Esophagus muscularis mucosa (tissue), 2 donors: ENCODE measurements around the gene GATA1.
A peak's percentile ranks its signal among the peaks of the same experiment; 100 is the strongest.

Experiments used
- POLR2A ChIP-seq: fragments of 450-650 bp; IDR thresholded peaks from one replicate; pipeline ENCODE4 v1.6.1; 2017; ENCODE audit warnings: antibody characterized with exemption, moderate library complexity, mild to moderate bottlenecking, low read depth
- POLR2AphosphoS5 ChIP-seq, 2 donors: sonication (generic); formaldehyde crosslinking; IDR thresholded peaks; one replicate each; pipeline ENCODE4 v1.6.1; 2017; ENCODE audit warnings: antibody characterized with exemption in 2 of 2

DNA sequence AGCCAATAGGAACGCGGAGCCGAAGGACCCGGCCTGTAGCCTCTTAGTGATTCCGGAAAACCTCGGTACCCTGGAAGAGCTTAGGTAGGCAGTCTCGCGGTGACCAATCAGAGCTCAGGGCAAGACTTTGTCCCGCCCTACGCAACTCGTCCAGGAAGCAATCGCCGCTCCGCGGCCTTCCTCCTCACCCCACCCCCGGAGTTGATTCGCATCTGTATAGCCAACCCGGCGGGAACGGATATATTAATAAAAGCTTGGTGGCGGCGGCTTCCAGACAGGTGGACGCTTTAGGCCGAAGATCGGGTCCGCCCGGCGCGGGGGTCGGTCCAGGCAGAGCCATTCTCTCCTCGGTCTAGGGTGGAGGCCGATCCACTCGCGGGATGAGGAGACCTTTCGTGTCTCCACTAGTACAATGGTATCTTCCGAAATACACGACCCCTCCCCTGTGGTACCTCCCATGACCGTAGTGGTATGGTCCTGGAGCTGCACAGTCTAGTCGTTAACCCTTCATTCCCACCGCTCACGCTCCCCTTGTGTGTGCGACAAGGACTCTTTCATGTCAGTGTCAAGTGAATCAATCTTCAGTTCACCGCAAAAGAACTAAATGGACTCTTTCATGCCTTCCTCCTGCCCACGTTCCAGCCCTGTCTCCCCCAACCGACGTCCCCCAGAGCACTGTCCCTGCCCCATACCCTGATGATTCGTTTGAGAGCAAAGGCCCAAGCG is 49.0 kb upstream of the GATA1 start:
- TF ChIP-seq POLR2A (peak; percentile 26), POLR2AphosphoS5 (IDR thresholded peaks at IDR 0.05) (peak; percentile 78 to 86)
